ENCODE results near the gene IQCM.

IQCM gene

DNA sequence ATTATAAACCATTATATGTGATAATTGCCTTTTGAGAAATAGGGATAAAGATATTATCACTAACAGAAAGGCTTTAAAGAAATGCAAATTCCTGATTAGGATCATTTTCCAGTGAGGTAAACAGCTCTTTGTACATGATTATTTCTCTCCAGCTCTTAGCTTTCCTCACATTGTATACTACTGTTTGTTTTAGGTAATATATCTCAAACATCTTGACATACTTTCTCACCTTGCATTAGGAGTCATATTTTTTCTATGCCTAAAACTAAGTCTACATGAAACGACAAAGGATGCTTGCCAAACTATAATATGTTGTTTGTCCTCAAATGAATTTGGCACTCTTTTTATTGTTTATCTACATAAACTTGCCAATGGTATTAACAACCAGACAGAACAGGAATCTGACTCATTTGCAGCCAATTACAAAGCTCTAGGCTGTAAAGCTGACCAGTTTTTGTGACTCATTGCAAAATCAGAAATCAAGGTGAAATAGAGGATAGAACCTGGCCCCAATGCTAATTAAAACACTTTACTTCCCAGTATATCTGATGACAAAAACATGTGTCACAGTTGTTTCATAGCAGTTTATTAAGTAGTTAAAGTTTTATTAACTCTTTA lies 107.0 kb downstream of the IQCM start:
- peak; percentile 9 for DNase-seq

DNA sequence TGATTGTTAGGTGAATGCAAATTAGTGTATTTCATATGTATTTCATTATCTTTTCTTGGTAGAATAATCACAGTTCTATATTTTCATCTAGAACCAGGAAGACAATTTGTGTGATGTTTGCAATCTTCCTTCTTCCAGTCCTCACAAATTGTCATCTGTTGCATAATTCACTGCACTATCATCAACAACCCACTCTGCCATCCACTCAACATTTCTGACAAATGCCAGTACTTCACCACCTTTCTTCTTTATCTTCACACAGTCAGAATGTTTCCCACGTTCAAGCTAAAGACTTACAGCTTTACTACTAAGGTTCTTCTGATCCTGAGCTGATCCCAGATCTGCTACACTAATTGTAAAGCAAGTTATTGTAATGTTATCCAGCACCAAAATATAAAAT lies 107.8 kb downstream of the IQCM start:
- DNase-seq = no peak

DNA sequence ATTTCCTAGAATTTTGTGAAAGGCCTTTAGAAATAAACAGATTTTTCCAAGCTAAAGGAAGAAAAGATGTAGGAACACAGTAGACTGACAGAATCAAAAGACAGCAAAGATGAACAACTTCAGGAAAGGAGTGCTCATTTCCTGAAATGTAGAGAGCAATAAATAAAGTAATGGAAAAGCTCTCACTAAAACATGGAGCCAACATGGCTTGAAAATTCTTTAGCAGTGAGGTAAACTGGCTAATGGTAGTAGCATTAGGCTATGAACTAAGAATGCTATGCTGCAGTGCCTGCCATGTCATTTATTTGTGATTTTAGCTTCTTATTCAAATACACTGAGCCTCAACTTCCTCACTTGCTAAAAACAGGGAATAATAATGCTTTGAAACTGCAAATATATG lies 108.7 kb downstream of the IQCM start:
- DNase-seq = peak; percentile 62

GRCh38 chr4:149702414-149703293 lies 113.0 kb downstream of the IQCM start:
- DNase-seq = no peak

GRCh38 chr4:149701435-149702156 lies 114.0 kb downstream of the IQCM start:
- DNase-seq = no peak

- no peak for DNase-seq
These were observed 115.4 kb downstream of the IQCM start for GRCh38 chr4:149700272-149700671.

DNA sequence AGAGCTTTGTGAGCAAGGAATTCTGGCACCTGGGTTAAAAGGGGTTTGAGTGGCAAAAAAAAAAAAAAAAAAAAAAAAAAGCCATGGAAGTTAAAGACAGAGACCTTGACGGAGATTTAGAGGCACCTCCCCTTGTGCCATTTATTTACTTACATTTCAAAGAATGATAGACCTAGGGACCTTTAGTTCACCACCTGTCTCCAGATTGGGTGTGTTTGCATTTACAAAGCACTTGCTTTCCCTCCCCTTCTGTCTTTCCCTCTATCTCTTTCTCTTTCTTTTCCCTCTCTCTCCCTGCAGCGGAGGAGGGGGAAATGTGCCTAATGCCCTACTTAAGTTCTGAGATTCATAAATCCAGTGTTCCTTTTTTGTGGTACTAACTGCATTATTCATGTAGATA lies 116.0 kb downstream of the IQCM start:
- DNase-seq = no peak

- DNase-seq = no peak
These were observed 124.9 kb downstream of the IQCM start for GRCh38 chr4:149690726-149691125.

- DNase-seq = no peak
These were observed 131.1 kb downstream of the IQCM start for GRCh38 chr4:149684516-149684915.

GRCh38 chr4:149676076-149676475 lies 139.6 kb downstream of the IQCM start:
- no peak for DNase-seq

DNA sequence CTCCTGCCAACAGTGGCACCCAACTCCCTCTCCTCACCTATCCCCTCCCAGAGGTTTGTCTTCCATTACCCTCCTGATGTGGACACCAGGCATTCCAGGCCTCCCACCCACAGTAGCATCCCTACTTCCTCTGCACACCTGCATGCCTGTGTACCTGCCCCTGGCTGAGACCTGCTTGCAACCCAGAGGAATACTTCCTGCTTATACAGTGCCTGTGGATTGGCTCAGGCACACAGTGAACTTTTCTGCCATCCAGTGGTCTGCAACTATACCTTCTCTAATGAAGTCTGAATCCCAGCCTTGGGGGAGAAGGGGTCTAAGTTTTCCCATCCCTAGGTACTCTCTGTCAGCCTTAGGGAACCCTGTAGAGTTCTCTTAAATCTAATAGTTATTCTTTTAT lies 169.9 kb downstream of the IQCM start:
- DNase-seq = no peak

- peak; percentile 74 for DNase-seq
These were observed 177.6 kb downstream of the IQCM start for GRCh38 chr4:149638073-149638472.

DNA sequence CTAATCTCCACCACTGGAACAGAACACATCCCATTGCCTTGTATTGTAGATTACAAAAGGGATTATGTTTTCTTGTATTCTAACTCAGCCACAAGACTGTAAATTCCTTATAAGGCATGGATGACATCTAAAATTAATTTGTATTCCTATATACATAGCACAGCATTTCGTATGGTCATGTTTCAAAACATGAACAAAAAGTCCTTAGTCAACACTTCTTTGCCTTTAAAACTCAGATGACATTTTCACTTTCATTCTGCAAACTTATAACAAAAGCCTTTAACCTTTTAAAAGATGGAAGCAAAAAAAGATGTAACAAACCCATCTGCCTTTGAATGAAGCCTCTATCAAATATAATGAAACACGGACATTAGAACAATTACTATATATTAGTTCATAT lies 181.3 kb downstream of the IQCM start:
- no peak for DNase-seq

- no peak for DNase-seq
These were observed 184.0 kb downstream of the IQCM start for GRCh38 chr4:149631629-149632028.

GRCh38 chr4:149630064-149630463 lies 185.6 kb downstream of the IQCM start:
- DNase-seq = no peak

- DNase-seq = peak; percentile 25
These were observed 209.9 kb downstream of the IQCM start for GRCh38 chr4:149605601-149606378.

GRCh38 chr4:149604827-149605226 lies 210.8 kb downstream of the IQCM start:
- DNase-seq = no peak

GRCh38 chr4:149595500-149595899 lies 220.1 kb downstream of the IQCM start:
- peak; percentile 53 for DNase-seq

DNA sequence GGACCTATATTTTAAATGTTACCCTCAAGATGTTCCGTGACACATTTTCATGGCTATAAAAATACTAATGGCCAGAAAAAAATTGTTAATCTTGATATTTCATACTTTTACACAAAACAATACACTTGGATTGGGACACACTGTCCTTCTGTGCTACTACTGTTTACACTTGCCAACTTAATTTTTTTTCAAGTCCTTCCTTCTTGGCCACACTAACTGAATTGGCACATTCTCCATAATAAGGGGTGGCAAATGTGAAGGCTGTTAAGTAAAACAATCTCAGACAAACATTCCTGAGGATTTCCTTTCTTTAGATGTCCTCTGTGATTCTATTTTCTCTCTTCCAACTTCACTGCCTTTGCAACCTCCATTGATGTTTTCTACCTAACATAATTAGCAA lies 225.8 kb downstream of the IQCM start:
- DNase-seq = no peak

- peak; percentile 17 for DNase-seq
These were observed 230.9 kb downstream of the IQCM start for GRCh38 chr4:149584722-149585121.

- no peak for DNase-seq
These were observed 240.7 kb downstream of the IQCM start for GRCh38 chr4:149574971-149575370.

DNA sequence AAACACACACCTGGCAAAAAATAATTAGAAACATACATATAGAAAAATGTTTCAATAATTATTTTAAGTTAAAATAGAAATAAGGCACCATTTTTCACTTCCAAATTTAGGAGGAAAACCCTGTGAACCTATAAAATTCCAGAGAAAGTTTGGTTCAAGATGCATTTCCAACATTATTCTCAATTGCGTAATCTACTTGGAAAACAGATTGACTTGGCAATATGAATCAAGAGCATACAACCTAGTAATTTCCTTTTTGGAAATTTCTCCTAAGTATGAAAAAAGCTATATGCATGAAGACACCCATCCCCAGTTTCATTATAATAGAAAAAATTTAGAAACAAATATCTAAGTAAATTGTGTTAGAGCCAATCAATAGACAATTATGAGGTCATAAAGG lies 242.9 kb downstream of the IQCM start:
- DNase-seq = no peak

GRCh38 chr4:149555799-149556198 lies 259.8 kb downstream of the IQCM start:
- no peak for DNase-seq
